A549 (cell line): ENCODE measurements around the gene ACAT2. TPM values are rescaled to one million over a fixed set of nuclear protein-coding genes. Genes with fewer than 3 reads are reported as not detected.
"Not testable (repeated sequence)": the region's sequence is repeated elsewhere in the genome, so short reads cannot be mapped to it uniquely, and the experiment has no call there.

Experiments used
- ATAC-seq, 2 experiments: fragments of 200-7000 bp in 1 of 2; fragments of >200 bp in 1 of 2; cut with Nextera tagmentation in 1 of 2; cut with Tn5 transposase in 1 of 2; 3 replicates each; pipeline versions ENCODE4 v1.8.0 to v1.9.1; 2018 to 2020; ENCODE audit warnings: mild to moderate bottlenecking in 1 of 2, moderate library complexity in 1 of 2
- CTCF ChIA-PET: fragments of 300-600 bp; sonication (Branson Sonifier 250); formaldehyde crosslinking; extraction: SDS; loops from one replicate; lab custom pipeline; 2021; ENCODE audit warnings: antibody characterized with exemption, inconsistent platforms; lab: Yijun Ruan, JAX
- POLR2A ChIA-PET: fragments of 350-600 bp; formaldehyde crosslinking; extraction: SDS; loops from one replicate; lab custom pipeline; 2021; ENCODE audit warnings: antibody characterized with exemption, inconsistent platforms; lab: Yijun Ruan, JAX
- DNase-seq, 2 experiments: peaks; one replicate each; pipeline versions ENCODE4 v3.0.0 to v3.0.0-alpha.2; 2011 to 2016; ENCODE audit warnings: low read depth in 1 of 2, low spot score in 1 of 2
- FAIRE-seq: peaks from 2 replicates; lab custom pipeline; 2011; peaks lifted over from hg19 to GRCh38; lab: Jason Lieb, UNC
- H3K27ac ChIP-seq, 2 experiments: fragments of >200 bp; sonication (Bioruptor Twin); formaldehyde crosslinking; 3 replicates each; pipeline ENCODE4 v1.5.1; 2016 to 2017
- H3K4me1 ChIP-seq: fragments of >200 bp; sonication (Bioruptor Twin); formaldehyde crosslinking; 3 replicates; pipeline ENCODE4 v1.6.1; 2016
- H3K4me2 ChIP-seq: fragments of >200 bp; sonication (Bioruptor Twin); formaldehyde crosslinking; 3 replicates; pipeline ENCODE4 v1.6.1; 2016
- H3K4me3 ChIP-seq: fragments of >200 bp; sonication (Bioruptor Twin); formaldehyde crosslinking; 3 replicates; pipeline ENCODE4 v1.5.1; 2016
- H3K9me3 ChIP-seq: fragments of >200 bp; sonication (Bioruptor Twin); formaldehyde crosslinking; 3 replicates; pipeline ENCODE4 v1.6.1; 2016
- ATOH8 ChIP-seq: fragments of 250-450 bp; sonication (Bioruptor Pico); IDR thresholded peaks from 2 replicates; pipeline ENCODE4 v1.5.0; 2020; ENCODE audit warnings: low read depth, mild to moderate bottlenecking, moderate library complexity
- BHLHE40 ChIP-seq: IDR thresholded peaks from 2 replicates; pipeline ENCODE4 v1.6.1; 2012; ENCODE audit warnings: low read depth, low read length, inconsistent platforms
- CBX2 ChIP-seq: fragments of 200-600 bp; sonication (generic); IDR thresholded peaks from 2 replicates; pipeline ENCODE4 v1.6.1; 2016; ENCODE audit warnings: low read depth, mild to moderate bottlenecking, borderline replicate concordance
- EP300 ChIP-seq, 2 experiments: fragments of >200 bp; sonication (Bioruptor Twin); formaldehyde crosslinking; IDR thresholded peaks; 2 replicates in 1 of 2; 3 replicates in 1 of 2; pipeline ENCODE4 v1.6.1; 2016 to 2017
- JUNB ChIP-seq: fragments of >200 bp; sonication (Bioruptor Twin); formaldehyde crosslinking; IDR thresholded peaks from 2 replicates; pipeline ENCODE4 v1.6.1; 2016
- POLR2AphosphoS2 ChIP-seq: conservative IDR thresholded peaks from 2 replicates; pipeline ENCODE4 v1.6.1; 2012; ENCODE audit warnings: low read length, improper control_type of control experiment, inconsistent platforms
- REST ChIP-seq: fragments of 200-600 bp; sonication (generic); IDR thresholded peaks from 2 replicates; pipeline ENCODE4 v1.6.1; 2016; ENCODE audit warnings: antibody characterized with exemption, mild to moderate bottlenecking, moderate library complexity
- RNF2 ChIP-seq: fragments of 200-600 bp; sonication (generic); IDR thresholded peaks from 2 replicates; pipeline ENCODE4 v1.6.1; 2016; ENCODE audit warnings: low read depth, mild to moderate bottlenecking, antibody characterized with exemption, moderate library complexity, borderline replicate concordance
- USF2 ChIP-seq: fragments of 450-650 bp; IDR thresholded peaks from 2 replicates; pipeline ENCODE4 v1.6.1; 2014; ENCODE audit warnings: antibody characterized with exemption
- WGBS: methylation state at CpG from one replicate; pipeline ENCODE4 v1.1.6; 2017; ENCODE audit errors: missing lambda C conversion rate; 5-methylcytosine and 5-hydroxymethylcytosine counted together
- polyA plus RNA-seq, 4 experiments: library from polyadenylated mRNA; depleted of rRNA in 3 of 4; stranded (reverse); fragments of >200 nt; fragmentation: RNase III in 1 of 4; extraction: RNeasy Plus Mini Kit Qiagen cat#74134 plus additional on column Dnase treatment in 1 of 4; gene quantifications; 2 replicates in 3 of 4; 3 replicates in 1 of 4; pipeline ENCODE4 v1.2.3, GENCODE V29; 2011 to 2017

ACAT2 gene
- polyA plus RNA-seq, 2 of the 4 experiments (the other 2 are of a cell fraction), result 44.7 to 45.5 TPM

GRCh38 chr6:159730332-159730676, 31.5 kb upstream of the ACAT2 start:
- no peaks in the 10 kb centered on the region for H3K9me3 ChIP-seq
- TF ChIP-seq POLR2AphosphoS2 (no peak), BHLHE40 (no peak), EP300 (IDR thresholded peaks at IDR 0.05) (no peak), USF2 (no peak), JUNB (no peak), ATOH8 (CRISPR knock-in tag) (no peak), REST (no peak)
- WGBS, result 92% methylated on average over 6 of the region's 6 CpGs
- H3K27ac ChIP-seq, result no peak overlapping the region
- no peak for FAIRE-seq
- H3K4me2 ChIP-seq, result peak overlapping the region; percentile 93
- ATAC-seq, result no peak
- H3K4me1 ChIP-seq, result peaks cover 22% of the 10 kb centered on the region; the same call in 2 of the 3 replicates
- CTCF ChIA-PET, result no interaction called here
- POLR2A ChIA-PET, result interaction anchor here (2.0 kb wide), 1 partner anchor 59 kb away, joined by 6 read pairs; the partner anchor contains the start of gene TCP1
- no peak overlapping the region for H3K4me3 ChIP-seq
- DNase-seq, result no peak

- CTCF ChIA-PET, result interaction anchor here (1.0 kb wide), 1 partner anchor 12 kb away, joined by 4 read pairs; no protein-coding TSS in a partner anchor
- POLR2A ChIA-PET, result interaction anchor here (1.0 kb wide), 1 partner anchor 29 kb away, joined by 3 read pairs; the partner anchor contains the start of gene ACAT2
- not testable (repeated sequence) for H3K4me2 ChIP-seq, FAIRE-seq, H3K4me3 ChIP-seq, ATAC-seq, H3K27ac ChIP-seq, DNase-seq, H3K9me3 ChIP-seq
- WGBS, result 96% methylated on average over 11 of the region's 12 CpGs
- H3K4me1 ChIP-seq, result peaks cover 21% of the 10 kb centered on the region; the same call in 2 of the 3 replicates
These were observed 29.3 kb upstream of the ACAT2 start for GRCh38 chr6:159732550-159732949.

GRCh38 chr6:159733395-159733794, 28.4 kb upstream of the ACAT2 start:
- WGBS, result 96% methylated on average over 11 of the region's 12 CpGs
- peaks cover 21% of the 10 kb centered on the region; the same call in 2 of the 3 replicates for H3K4me1 ChIP-seq
- CTCF ChIA-PET, result interaction anchor here (1.0 kb wide), 1 partner anchor 13 kb away, joined by 4 read pairs; no protein-coding TSS in a partner anchor
- not testable (repeated sequence) for H3K4me2 ChIP-seq, H3K27ac ChIP-seq, FAIRE-seq, H3K4me3 ChIP-seq, ATAC-seq, H3K9me3 ChIP-seq, DNase-seq
- POLR2A ChIA-PET, result interaction anchor here (1.0 kb wide), 1 partner anchor 28 kb away, joined by 3 read pairs; the partner anchor contains the start of gene ACAT2

- ChIA-PET CTCF (interaction anchor here (1.9 kb wide), 1 partner anchor 9 kb away, joined by 6 read pairs; no protein-coding TSS in a partner anchor), POLR2A (interaction anchor here (1.4 to 2.8 kb wide), 2 partner anchors 9 to 11 kb away, joined by 3 to 16 read pairs; partner anchors contain the start of gene WTAP)
- H3K27ac ChIP-seq, result no peak overlapping the region
- DNase-seq (no peak), ATAC-seq (no peak), FAIRE-seq (no peak)
- no peak overlapping the region for H3K4me3 ChIP-seq
- H3K9me3 ChIP-seq, result no peaks in the 10 kb centered on the region
- 92% methylated on average over 7 of the region's 7 CpGs for WGBS
- H3K4me2 ChIP-seq, result no peak overlapping the region
- TF ChIP-seq RNF2 (no peak), CBX2 (no peak)
- peaks cover 6% of the 10 kb centered on the region; the same call in 2 of the 3 replicates for H3K4me1 ChIP-seq
These were observed 24.9 kb upstream of the ACAT2 start for GRCh38 chr6:159736908-159737307.
